NT2/D1 (cell line): Measurements from ENCODE around the gene PRRT3.

Source experiments
- DNase-seq: peaks from one replicate; pipeline ENCODE4 v3.0.0-alpha.2; 2011; ENCODE audit warnings: low read depth, low spot score
- H3K27me3 ChIP-seq: 2 replicates; pipeline ENCODE4 v1.6.0; 2011; ENCODE audit warnings: mild to moderate bottlenecking; ENCODE audit not compliant: insufficient read length, insufficient read depth
- H3K36me3 ChIP-seq: 2 replicates; pipeline ENCODE4 v1.6.1; 2011; ENCODE audit warnings: mild to moderate bottlenecking, low read length, mixed read lengths; ENCODE audit not compliant: insufficient read depth, insufficient read length
- H3K4me1 ChIP-seq: 2 replicates; pipeline ENCODE4 v1.5.1; 2011; ENCODE audit not compliant: insufficient read depth, insufficient read length
- H3K4me3 ChIP-seq: 2 replicates; pipeline ENCODE4 v1.5.1; 2011; ENCODE audit warnings: low read depth; ENCODE audit not compliant: insufficient read length
- H3K9ac ChIP-seq: 2 replicates; pipeline ENCODE4 v1.6.0; 2011; ENCODE audit warnings: low read depth; ENCODE audit not compliant: insufficient read length
- H3K9me3 ChIP-seq: 2 replicates; pipeline ENCODE4 v1.5.1; 2011; ENCODE audit warnings: mild to moderate bottlenecking, low read length; ENCODE audit not compliant: insufficient read depth
- SUZ12 ChIP-seq: IDR thresholded peaks from 2 replicates; pipeline ENCODE4 v1.6.1; 2011; ENCODE audit not compliant: insufficient read length, insufficient read depth; ENCODE audit errors: extremely low read depth
- YY1 ChIP-seq: IDR thresholded peaks from 2 replicates; pipeline ENCODE4 v1.6.1; 2011; ENCODE audit not compliant: insufficient read length, insufficient read depth
- ZNF274 ChIP-seq: IDR thresholded peaks from 2 replicates; pipeline ENCODE4 v1.6.1; 2011; ENCODE audit warnings: mild to moderate bottlenecking, low read depth, low read length

PRRT3 gene

DNA sequence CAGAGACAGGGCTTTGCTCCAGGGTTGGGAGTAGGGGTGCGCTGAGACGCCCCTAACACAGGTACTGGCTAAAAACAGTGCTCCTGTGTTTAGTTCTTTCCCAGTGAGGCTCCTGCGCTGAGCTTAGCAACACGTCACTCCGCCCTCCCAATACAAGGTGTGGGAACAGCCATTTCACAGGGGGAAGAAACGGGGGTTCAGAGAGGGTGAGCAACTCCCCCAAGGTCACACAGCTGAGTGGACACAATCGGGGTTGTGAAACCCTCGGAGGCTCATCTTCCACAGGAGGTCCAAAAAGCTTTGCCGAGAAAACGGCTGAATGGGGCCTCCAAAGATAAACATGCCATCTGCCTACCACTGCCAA lies 628 bp downstream of the PRRT3 start:
- Histone ChIP-seq H3K4me3 (peak overlapping the region; percentile 78), H3K4me1 (peaks cover 22% of the 10 kb centered on the region), H3K27me3 (no peaks in the 10 kb centered on the region), H3K9ac (peak overlapping the region; percentile 82), H3K9me3 (no peaks in the 10 kb centered on the region), H3K36me3 (peaks cover 6% of the 10 kb centered on the region)
- no peak for DNase-seq
- no peak for TF ChIP-seq YY1
- no peak for TF ChIP-seq SUZ12
- TF ChIP-seq ZNF274, result no peak

- TF ChIP-seq YY1 (no peak), SUZ12 (no peak), ZNF274 (no peak)
- Histone ChIP-seq H3K9ac (peak overlapping the region; percentile 28), H3K4me3 (peak overlapping the region; percentile 78)
Observed at GRCh38 chr3:9951126-9951525, 1.1 kb downstream of the PRRT3 start.

GRCh38 chr3:9949626-9950025 lies 2.6 kb downstream of the PRRT3 start:
- TF ChIP-seq ZNF274 (no peak), YY1 (no peak), SUZ12 (no peak)
- Histone ChIP-seq H3K9ac (no peak overlapping the region), H3K36me3 (peaks cover 11% of the 10 kb centered on the region), H3K4me3 (no peak overlapping the region), H3K27me3 (no peaks in the 10 kb centered on the region), H3K4me1 (peaks cover 14% of the 10 kb centered on the region), H3K9me3 (no peaks in the 10 kb centered on the region)
- no peak for DNase-seq

More at GRCh38 chr3:9951126-9951525, 1.1 kb downstream of the PRRT3 start:
- no peaks in the 10 kb centered on the region for H3K9me3 ChIP-seq
- peaks cover 22% of the 10 kb centered on the region for H3K4me1 ChIP-seq
- H3K27me3 ChIP-seq, result no peaks in the 10 kb centered on the region
- H3K36me3 ChIP-seq, result peaks cover 6% of the 10 kb centered on the region
- DNase-seq, result no peak

GRCh38 chr3:9949115-9949514 lies 3.1 kb downstream of the PRRT3 start:
- Histone ChIP-seq H3K27me3 (no peaks in the 10 kb centered on the region), H3K36me3 (peaks cover 16% of the 10 kb centered on the region), H3K4me1 (peaks cover 9% of the 10 kb centered on the region), H3K9me3 (no peaks in the 10 kb centered on the region), H3K4me3 (no peak overlapping the region), H3K9ac (peak overlapping the region; percentile 17)
- no peak for TF ChIP-seq YY1
- no peak for TF ChIP-seq SUZ12
- no peak for TF ChIP-seq ZNF274
- DNase-seq, result no peak

DNA sequence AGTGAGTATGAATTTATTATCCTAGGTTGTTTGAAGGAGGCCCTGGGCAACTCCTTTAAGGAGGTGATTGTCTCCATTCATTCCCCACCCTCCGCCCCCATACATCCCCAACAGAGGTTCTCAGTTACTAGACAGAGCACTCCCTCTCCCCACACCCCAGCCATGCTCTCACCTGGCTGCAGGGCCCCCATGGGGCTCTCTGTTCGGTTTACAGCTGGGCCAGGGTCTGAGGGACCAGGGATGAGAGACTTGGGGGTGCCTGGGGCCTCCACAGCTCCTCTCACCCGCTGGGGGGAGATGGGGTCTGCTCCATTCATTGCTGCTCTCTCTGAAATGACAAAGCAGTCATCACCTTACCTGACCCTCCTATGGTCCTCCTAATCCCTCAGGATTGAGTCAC lies 3.6 kb downstream of the PRRT3 start:
- no peak for TF ChIP-seq ZNF274
- TF ChIP-seq YY1, result no peak
- no peak for TF ChIP-seq SUZ12
- peaks cover 6% of the 10 kb centered on the region for H3K4me1 ChIP-seq

DNA sequence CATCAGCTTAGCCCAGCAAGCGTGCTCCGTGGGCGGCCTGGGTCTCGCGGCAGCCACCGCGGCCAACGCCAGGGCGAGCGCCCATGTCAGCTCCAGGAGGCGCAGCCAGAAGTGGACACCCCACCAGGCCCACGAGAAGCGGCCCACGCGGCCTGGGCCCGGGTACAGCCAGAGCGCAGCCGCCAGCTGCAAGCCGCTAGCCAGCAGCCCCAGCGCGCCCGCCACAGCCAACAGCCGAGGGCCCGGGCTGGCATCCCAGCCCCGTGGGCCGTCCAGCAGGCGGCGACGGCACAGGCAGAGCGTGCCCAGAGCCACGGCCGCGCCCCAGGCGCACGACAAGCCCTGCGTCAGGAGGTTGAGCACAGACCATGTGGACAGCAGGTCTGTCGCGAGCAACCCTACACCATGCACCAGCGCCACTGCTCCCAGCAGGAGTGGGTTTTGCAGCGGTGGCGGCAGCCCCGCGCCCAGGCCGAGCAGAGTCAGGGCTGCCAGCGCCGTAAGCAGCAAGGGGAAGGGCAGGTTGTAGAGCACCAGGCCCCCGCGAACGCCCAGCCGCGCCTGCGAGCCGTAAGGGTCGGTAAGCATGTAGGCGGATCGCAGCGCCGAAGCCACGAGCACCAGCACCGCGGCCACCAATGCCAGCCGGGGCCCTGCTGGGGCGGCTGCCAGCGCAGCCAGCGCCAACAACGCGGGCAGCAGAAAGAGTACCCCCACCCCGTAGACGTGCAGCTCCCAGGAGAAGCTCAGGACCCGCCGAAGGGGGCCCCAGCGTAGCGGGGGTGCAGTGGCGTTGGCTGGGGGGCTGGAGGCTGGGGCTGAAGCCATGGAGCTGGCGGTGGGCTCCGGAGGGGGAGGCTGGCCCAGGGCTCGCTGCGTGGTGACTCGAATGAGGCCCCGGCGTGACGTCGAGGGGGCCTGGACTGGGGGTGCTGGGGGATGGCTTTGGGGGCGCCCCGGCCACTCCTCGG lies 4.9 kb downstream of the PRRT3 start:
- Histone ChIP-seq H3K36me3 (peaks cover 33% of the 10 kb centered on the region), H3K9me3 (no peaks in the 10 kb centered on the region), H3K4me1 (peaks cover 10% of the 10 kb centered on the region), H3K4me3 (peak overlapping the region; percentile 80), H3K9ac (peak overlapping the region; percentile 97), H3K27me3 (no peaks in the 10 kb centered on the region)
- no peak for TF ChIP-seq ZNF274
- no peak for TF ChIP-seq YY1
- TF ChIP-seq SUZ12, result no peak
- DNase-seq, result no peak

More for the DNA sequence above, 3.6 kb downstream of the PRRT3 start:
- no peak for DNase-seq
- Histone ChIP-seq H3K9ac (no peak overlapping the region), H3K9me3 (no peaks in the 10 kb centered on the region), H3K4me3 (no peak overlapping the region), H3K36me3 (peaks cover 21% of the 10 kb centered on the region), H3K27me3 (no peaks in the 10 kb centered on the region)

- no peak for TF ChIP-seq SUZ12
- TF ChIP-seq ZNF274, result no peak
- TF ChIP-seq YY1, result no peak
- Histone ChIP-seq H3K4me1 (peaks cover 7% of the 10 kb centered on the region), H3K27me3 (no peaks in the 10 kb centered on the region), H3K4me3 (peak overlapping the region; percentile 80), H3K9ac (peak overlapping the region; percentile 97), H3K36me3 (peaks cover 35% of the 10 kb centered on the region), H3K9me3 (no peaks in the 10 kb centered on the region)
- DNase-seq, result peak; percentile 83
Observed at GRCh38 chr3:9946112-9947024, 5.8 kb downstream of the PRRT3 start.
